NCI-H226 (cell line): ENCODE measurements around the gene TBC1D16.

Experiments
- DNase-seq: peaks from one replicate; pipeline ENCODE4 v3.0.0-alpha.2; 2015

Gene TBC1D16

DNA sequence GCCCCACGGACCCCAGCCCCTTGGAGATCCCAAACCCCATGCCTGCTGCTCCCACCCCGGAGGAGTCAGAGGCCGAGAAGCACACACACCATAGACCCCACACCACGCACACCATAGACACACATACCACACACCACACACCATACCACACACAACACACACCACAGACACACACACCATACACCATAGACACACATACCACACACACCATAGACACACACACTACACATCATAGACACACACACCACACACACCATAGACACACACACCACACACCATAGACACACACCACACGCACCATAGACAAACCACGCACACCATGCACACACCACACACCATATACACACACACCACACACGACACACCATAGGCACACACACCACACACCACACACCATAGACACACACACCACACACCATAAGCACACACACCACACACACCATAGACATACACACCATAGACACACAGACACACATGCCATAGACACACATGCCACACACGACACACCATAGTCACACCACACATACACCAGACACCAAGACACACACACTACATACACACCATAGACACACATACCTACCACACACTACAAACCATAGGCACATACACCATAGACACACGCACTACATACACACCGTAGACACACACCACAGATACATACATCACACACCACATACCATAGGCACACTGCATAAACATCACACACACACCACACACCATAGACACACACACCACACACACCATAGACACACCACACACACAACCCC, 11.3 kb downstream of the TBC1D16 start:
- DNase-seq = no peak

DNA sequence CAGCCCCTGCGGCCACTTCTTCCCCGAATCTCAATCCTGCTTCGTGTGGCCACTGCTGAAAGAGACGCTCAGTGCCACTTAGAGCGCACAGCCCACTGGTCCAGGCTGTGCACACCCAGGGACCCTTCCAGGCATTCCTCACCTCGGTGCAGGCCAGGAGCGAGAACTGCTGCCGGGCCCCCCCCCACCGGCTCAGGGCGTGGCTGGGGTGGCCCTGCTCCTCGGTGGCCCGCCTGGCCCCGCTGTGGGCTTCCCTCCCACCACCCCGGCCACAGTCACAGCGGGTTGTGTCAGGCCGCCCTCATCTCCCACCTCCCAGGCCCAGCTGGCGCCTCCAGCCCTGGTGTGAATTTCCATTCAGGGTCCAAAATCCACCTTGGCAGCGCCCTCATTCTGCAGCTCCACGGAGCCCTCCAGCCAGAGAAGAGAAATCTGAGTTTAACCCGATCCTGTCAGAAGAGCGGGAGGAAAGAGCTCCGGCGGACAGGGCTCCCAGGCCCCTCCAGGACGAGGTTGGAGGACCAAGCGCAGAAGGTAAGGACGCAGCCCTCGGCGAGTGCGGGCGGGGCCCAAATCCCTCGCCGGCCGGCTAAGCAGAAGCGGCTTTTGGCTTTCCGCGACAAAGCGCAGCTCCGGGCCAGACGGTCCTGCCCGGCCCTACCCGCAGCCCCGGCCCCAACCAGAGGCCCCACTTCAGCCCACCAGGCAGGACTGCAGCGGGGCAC, 12.0 kb downstream of the TBC1D16 start:
- DNase-seq = no peak

DNA sequence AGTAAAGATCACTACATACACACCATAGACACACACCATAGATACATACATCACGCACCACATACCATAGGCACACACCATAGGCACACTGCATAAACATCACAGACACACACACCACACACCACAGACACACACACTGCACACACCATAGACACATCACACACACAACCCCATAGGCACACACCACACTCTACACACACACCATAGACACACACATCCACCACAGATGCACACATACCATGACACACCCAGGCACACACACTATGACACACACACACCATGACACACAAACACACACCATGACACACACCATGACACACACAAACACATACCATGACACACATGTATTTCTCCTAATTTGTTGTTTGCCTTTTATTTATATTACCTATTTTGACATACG, 14.1 kb downstream of the TBC1D16 start:
- no peak for DNase-seq

DNA sequence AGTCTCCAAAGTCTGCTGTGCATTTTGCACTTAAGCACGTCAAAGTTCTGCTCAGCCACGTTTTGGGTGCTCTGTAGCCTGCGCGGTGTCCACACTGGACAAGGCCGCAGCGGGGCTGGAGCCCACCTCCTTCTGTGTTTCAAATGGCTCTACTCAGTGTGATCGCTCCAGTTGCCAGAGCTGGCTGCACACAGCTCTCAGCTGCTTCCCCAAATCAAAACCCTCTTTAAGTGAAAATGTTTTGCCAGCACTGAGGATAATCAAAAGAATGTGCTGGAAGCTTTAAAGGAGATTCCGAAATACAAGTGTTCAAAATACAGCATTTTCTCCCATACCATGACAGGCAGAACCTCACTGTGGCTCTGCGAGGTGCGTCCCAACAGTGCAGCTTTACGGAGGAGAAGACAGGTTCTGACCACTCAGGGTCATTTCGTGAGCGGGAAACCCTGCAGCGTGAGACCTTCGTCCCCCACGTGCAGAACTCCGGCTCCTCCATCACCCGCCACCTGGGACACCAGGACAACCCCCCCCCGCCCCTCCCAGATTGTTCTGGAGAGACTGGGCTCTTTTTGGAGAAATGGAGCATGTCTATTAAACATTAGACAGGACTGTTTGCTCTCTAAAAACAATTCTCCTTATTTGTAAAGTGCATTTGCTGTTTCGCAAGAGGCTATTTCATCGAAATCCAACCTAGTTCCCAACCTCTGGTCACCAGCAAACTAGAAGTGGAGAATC, 16.6 kb downstream of the TBC1D16 start:
- no peak for DNase-seq

DNA sequence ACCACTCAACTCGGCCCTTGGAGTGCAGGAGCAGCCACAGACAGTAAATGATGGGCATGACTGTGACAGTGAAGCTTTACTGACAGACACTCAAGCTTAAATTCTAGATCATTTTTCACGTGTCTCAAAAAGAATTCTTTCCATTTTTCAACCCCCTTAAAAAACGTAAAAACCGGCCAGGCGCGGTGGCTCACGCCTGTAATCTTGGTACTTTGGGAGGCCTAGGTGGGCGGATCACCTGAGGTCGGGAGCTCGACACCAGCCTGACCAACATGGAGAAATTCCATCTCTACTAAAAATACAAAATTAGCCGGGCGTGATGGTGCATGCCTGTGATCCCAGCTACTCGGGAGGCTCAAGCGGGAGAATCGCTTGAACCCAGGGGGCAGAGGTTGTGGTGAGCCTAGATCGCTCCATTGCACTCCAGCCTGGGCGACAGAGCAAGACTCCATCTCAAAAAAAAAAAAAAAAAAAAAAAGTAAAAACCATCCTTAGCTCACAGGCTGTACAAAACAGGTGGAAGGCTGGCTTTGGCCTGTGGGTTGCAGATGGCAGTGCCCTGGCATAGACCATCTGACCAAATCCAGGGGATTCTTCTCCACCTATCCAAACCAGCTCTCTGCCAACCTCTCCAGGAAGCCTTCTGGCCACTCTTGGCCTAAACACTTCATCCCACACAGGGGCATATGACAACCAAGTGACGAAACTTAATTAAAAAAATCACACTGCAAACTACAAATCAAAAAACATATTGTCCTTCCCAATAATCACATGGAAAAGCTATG, 18.3 kb downstream of the TBC1D16 start:
- no peak for DNase-seq

DNA sequence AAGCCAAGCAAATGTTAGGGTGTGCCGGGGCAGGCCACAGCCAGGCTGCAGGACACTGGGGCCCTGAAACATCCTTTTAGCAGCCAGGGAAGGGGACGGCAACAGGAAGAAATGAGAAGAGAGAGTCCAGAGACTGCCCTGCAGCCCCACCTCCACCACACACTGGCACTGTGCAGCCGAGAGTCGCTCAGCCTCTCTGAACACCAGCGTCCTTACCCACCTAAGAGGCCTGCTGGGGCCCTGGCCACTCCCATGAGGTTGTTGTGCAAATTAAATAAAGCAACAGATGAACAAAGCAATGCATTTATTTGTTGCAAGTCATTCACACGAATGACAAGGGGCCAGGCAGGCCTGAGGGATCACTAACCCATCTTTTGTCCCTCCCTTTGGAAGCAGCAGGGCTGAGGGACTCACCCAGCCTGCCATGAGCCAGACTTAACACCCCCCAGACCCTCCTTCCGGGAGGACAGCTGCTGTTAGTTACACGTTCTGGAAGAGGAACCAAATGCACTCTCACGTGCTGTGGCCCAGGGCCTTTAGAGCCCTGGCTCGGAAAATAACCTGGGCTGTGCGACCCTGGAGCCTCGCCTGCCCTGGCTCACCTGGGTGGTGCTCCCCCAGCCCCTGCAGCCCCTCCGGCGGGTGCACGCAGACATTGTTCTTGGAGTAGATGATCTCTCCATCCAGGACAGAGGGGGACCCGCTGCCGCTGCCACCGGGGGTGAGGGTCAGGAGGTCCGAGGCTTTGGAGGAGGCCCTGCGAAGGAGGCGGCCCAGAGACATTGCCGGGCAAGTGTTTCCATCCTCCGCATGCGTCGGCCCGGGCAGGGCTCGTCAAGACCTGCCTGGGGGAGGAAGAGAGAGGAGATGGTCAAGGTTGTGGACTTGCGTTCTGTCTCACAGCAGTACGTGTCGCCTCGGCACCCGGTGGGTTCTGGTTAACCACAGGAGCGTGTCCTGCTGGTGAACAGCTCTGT, 22.6 kb downstream of the TBC1D16 start:
- no peak for DNase-seq

DNA sequence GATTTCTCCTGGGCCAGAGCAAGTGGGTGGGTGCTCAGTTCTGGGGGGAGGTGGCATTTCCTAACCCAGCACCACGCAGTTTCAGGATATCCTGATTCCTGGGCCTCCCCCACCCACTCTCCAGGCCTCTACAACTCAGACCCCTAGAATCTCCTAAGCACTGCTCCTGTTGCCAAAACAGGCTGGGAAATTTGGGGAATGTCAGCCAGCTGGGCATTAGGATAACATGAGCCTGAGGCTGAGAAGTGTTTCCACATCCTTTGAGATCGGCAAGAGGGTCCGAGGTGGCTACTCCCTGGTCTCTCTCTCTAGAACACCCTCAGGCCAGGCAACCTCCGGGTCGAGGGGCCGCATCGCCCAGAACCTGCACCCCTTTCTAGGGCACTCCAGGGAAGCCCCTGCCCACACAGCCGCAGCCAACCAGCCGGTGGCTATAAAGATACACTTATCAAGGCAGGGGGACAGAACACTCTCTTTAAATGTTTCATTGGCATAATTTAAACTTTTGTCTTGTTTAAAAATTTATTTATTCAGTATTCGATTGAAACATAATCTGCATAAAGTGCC, 23.6 kb downstream of the TBC1D16 start:
- DNase-seq = no peak

DNA sequence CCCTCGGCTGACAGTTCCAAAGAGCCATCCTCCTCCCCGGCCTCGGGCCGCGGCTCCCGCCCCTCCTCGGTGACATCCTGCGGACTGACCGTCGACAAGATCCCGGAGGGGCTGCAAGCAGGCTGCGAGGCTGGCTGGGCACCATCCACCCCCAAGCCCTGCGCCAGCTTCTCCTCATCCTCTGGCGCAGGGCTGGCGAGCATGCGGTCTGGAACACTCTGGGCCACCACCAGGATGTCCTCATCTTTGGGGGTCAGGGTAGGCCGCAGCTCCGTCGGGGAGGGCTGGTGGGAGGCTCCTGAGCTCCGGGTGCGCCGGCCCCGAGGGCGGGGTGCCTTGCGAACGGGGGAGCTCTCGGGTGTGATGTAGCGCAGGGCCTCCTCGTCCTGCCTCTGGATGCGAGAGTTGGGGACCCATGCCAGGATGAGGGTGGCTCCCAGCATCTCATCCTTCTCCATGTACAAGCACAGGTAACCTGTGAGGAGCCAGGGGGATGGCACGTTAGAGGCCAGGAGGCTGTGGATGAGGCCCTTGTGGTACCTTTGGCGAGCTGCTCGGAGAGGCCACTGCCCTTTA, 25.3 kb downstream of the TBC1D16 start:
- no peak for DNase-seq

DNA sequence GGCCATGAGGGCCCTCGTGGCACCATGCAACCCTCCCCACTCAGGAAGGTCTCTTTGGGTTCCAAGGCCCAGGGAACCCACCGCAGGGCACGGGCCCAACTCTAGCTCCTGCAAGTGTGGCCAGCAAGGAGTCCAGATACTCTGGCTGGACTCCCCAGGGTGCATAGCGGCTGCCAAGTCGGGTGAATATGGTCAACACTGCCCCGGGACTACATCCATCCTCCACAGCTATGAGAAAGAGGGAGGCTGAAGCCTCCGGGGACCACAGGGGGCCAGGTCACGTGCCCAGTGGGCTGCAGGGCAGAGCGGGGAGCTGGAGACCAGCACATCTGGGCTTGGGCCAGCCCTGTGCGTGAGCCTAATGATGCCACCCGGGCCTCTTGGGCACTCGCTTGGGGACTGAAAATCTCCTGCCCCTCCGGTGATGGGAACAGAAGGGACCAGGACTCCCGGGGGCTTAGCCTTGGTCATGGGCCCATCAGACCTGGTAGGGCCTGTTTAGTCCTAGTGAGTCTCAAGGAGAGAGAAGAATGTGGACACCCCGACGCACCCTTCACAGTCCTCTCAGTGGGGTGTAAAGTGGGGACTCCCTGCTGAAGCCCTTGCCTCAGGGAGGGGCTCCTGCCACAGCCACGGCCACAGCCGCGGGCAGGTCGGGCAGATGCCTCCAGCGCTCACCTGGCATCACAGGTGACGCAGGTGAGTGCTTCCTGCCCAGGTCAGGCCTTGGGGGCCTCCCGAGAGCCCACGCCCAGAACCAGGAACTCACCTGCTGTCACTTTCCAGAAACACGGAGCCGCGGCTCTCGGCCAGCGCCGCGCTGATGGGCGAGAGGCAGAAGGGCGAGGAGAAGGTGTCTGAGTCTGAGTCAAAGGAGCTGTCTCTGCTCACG, 26.0 kb downstream of the TBC1D16 start:
- no peak for DNase-seq

DNA sequence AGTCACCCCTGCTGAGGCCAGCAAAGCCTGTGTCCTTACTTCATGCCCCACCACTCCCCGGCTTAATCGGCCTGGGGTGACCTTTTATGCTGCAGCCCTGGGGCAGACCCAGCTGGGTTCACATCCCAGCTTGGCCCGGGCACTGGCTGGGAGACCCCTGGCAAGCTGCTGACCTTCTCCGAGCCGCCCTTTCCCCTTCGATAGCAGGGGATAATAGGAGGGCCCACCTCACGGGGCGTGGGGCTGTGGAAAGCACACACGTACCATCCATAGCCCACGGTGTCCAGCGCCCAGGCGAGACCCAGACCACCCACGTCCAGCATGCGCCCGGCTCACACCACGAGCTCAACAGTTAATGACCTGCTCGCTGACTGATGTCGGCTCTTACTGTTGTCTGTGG, 26.8 kb downstream of the TBC1D16 start:
- DNase-seq = no peak

DNA sequence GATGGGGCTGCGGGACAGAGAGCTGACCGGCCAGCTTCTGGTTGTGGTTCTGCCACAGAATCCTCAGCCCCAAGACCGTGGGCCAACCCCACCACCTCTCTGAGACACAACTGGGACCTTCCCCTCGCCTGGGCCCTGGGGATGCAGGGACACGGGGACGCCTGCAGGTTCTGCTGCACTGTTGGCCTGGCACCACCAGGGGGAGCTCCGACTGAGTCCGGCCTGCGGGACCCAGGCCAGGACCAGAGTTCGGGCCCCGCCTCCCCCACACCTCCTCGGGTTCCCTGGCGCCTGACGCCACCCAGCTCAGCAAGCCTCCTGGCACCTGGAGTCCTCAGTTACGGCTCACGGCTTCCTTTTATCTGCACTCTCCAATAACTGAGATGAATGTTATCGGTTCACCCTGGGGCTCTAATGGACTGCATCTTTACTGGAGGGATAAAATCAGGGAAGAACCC, 27.3 kb downstream of the TBC1D16 start:
- DNase-seq = peak; percentile 58

DNA sequence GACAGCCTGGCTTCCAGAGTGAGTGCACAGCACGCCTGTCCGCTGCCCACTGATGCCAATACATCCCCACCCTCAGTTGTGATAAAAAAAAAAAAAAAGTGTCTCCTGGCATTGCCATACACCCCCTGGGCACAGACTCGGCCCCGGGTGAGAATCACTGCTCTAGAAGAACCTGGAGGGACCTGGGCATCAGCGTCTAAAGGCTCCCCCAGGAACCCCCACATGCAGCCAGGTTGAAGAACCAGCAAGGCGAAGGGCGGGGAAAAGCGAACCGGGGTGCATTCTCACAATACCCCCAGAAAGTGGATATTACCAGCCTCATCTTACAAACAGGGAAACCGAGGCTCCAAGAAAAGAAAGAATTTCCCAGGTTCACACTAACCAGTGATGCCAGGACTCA, 27.7 kb downstream of the TBC1D16 start:
- no peak for DNase-seq

DNA sequence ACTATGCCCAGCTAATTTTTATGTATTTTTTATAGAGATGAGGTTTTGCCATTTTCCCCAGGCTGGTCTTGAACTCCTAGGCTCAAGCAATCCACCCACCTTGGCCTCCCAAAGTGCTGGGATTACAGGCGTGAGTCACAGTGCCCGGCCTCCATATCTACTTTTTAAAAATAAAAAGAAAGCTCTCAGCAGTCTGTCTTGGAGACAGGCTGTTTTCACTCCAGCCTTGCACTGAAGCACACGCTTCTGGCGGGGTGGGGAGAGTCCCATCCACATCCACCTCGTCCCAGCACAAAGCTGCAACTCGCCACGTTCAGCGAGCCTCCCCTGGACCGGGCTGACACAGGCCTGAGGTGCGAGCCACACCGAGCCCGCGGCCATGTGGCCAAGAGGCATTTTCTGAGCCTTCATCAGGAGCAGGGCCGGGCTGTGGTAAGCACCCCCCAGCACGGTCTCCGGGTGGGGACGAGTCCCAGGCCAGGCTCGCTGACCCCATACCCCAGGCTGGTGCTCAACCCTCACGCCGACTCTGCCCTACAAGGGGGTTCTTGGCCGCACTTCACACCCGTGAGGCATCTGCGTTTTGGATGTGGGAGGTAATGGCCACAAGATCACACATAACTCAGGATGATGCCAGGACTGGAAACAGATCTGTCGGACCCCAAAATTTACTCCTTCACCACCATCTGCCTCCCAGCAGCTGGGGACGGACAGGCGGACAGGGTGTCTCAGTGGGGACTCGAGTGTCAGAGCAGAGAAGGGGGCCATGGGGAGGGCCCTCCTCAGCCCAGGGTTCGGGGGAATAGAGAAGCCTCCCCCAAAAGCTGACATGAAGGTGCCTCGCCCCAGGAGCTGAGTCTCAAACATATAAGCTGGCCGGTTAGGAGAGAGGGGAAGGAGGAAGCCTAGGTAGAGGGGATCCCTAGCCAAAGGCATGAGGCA, 28.6 kb downstream of the TBC1D16 start:
- DNase-seq = no peak

DNA sequence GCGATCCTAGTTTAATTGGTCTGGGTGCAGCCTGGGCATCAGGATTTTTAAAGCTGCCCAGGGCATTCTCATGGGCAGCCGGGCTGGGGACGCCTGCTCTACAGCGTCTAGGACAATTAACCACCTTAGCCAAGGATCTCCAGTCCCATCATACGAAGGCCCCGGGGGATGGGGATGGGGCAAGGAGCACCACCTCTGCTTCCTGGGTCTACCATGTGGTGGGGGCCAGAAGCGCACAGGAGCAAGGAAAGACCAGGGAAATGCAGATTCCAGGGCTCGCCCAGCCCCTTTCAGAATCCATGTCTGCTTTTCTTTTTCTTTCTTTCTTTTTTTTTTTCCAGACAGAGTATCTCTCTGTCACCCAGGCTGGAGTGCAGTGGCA, 29.3 kb downstream of the TBC1D16 start:
- no peak for DNase-seq

DNA sequence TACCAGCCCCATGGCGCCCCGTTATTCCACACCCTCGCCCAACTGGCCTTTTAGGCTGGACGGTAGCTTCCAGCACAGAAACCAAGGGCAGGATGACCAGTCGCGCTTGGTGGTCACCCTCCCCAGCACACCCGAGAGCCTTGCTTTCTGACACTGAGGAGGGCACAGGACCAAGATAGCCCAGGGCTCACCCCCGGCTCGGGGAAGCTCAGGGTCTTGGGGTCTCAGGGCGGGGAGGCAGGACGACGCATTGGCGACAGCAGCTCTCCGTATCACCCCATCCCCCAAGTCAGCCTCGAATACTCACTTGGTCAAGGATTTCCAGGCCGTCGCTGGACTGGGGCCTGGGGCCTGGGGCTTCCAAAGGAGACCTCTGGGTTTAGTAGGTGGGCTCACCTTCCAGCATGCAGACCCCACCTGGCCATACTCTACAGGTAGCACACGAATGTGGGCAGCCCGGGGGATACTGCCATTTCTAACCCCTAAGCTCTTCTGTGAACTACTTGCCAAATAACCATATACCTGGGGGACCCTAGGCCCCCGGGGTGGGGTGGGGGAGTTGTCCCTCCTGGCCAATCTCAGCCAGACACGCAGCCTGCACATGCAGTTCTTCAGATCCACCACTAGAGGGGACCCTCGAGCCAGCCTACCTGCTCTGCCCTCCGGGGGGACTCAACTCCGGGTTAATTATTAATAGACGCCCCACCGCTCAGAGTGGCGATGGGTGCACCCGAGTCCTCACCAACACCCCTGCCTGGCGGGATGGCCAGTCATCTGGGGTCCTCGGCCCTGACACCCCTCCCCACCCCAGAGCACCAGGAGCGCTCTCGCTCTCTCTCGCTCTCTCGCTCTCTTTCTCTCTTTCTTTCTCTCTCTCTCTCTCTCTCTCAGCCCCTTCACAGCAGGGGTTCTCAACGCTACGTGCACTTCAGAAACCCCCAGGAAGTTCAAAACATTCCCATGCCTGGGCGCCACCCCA, 30.0 kb downstream of the TBC1D16 start:
- no peak for DNase-seq

DNA sequence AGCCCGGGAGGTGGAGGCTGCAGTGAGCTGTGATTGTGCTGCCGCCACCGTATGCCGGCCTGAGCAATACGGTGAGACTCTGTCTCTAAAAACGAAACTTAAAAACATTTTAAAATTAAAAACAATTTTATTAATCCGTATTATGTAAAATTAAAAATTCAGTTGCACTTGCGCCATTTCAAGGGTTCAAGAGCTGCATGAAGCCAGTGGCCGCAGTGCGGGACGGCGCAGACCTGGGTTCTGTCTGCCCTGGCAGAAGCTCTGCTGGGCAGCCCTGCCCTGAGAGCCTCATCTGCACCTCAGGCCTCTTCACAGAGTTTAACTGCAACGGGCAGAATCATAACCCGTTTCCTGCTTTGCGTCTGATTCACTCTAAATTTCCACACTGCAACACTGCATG, 31.7 kb downstream of the TBC1D16 start:
- no peak for DNase-seq

DNA sequence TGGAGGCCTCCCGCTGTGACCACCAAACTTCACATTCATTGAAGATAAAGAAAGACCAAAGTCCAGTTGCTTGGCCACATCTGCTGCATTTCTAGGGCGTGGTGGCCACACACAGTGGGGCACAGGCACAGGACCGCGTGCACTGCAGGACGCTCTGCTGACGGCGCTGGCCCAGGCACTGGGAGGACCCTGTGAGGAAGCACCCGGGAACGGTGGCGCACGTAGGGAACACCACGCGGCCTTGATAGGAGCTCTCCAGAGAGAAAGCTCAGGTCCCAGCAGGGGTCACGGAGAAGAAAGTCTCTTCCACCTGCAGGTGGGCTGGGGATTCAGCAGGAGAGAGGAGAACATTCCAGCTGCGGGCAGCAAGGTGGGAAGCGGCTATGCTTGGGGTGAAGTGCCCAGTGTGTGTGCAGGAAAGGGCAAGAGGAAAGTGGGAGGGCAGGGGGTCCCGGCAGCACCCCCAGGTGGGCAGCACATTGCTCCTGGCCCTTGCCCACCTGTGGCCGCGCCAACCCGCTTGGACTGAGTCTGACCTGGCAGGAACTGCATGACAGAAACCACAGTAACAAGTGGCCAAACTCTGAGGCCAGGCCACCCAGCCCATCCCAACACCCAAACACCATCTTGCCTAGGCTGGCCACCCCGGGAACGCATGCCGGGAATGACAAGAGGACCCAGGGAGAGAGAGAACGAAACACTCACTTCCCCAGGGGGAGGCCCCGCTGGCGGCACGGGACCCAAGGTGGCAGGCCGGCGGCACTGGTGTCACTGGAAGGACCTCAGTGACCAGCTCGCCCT, 32.8 kb downstream of the TBC1D16 start:
- DNase-seq = no peak
